Thyroid gland (tissue), 4 donors: Measurements from ENCODE around the gene GUF1.

Experiments
- CTCF ChIP-seq, 6 experiments: fragments of 200-600 bp in 3 of 6; fragments of 450-650 bp in 3 of 6; sonication (generic) in 3 of 6; IDR thresholded peaks; one replicate each; pipeline ENCODE4 v1.5.1; 2016 to 2019; ENCODE audit warnings: antibody characterized with exemption in 6 of 6, mild to moderate bottlenecking in 2 of 6, inconsistent platforms in 1 of 6, moderate library complexity in 1 of 6
- POLR2A ChIP-seq, 2 donors: fragments of 450-650 bp; IDR thresholded peaks; one replicate each; pipeline ENCODE4 v1.6.1; 2017; ENCODE audit warnings: antibody characterized with exemption in 2 of 2, mild to moderate bottlenecking in 2 of 2, moderate library complexity in 1 of 2

- no peak for TF ChIP-seq CTCF (IDR thresholded peaks at IDR 0.05)
- no peak for TF ChIP-seq POLR2A (IDR thresholded peaks at IDR 0.05)
Measured at GRCh38 chr4:44632089-44632488, 46.1 kb upstream of the GUF1 start.
